Natural killer cell (primary cell): ENCODE results near the gene RPS19BP1. TPM values are rescaled to one million over a fixed set of nuclear protein-coding genes. Genes with fewer than 3 reads are reported as not detected.
A peak's percentile ranks its signal among the peaks of the same experiment; 100 is the strongest.

Experiments
- ATAC-seq, 3 donors: fragments of 150-1000 bp in 2 of 3; fragments of 200-7000 bp in 1 of 3; cut with Tn5 transposase; 1 replicate in 1 of 3; 2 replicates in 2 of 3; pipeline ENCODE4 v1.10.0; 2021; ENCODE audit warnings: mild to moderate bottlenecking in 2 of 3, moderate library complexity in 2 of 3
- DNase-seq, 2 donors: peaks; one replicate each; pipeline versions ENCODE4 v3.0.0 to v3.0.0-alpha.2; 2013 to 2021; ENCODE audit warnings: mixed read lengths in 1 of 2
- H3K27ac ChIP-seq: one replicate; pipeline ENCODE4 v1.5.1; 2013; ENCODE audit warnings: mild to moderate bottlenecking, low read length
- H3K27me3 ChIP-seq: one replicate; pipeline ENCODE4 v1.6.1; 2013; ENCODE audit warnings: low read length; ENCODE audit not compliant: control insufficient read depth, insufficient read depth
- H3K36me3 ChIP-seq: one replicate; pipeline ENCODE4 v1.6.1; 2013; ENCODE audit warnings: low read length; ENCODE audit not compliant: control insufficient read depth, insufficient read depth
- H3K4me1 ChIP-seq: one replicate; pipeline ENCODE4 v1.6.1; 2013; ENCODE audit warnings: low read length; ENCODE audit not compliant: control insufficient read depth, insufficient read depth
- H3K4me3 ChIP-seq: one replicate; pipeline ENCODE4 v1.5.1; 2013; ENCODE audit warnings: low read length
- H3K9me3 ChIP-seq: one replicate; pipeline ENCODE4 v1.6.1; 2013; ENCODE audit warnings: low read length; ENCODE audit not compliant: control insufficient read depth, insufficient read depth
- H3K27ac Mint-ChIP-seq, 2 donors: one replicate each; pipeline ENCODE4 v1.8.0; 2022; ENCODE audit warnings: mild to moderate bottlenecking in 2 of 2, mixed read lengths in 2 of 2, moderate library complexity in 1 of 2
- H3K27me3 Mint-ChIP-seq, 2 donors: one replicate each; pipeline ENCODE4 v1.8.0; 2022; ENCODE audit warnings: low read depth in 2 of 2, mixed read lengths in 2 of 2
- H3K36me3 Mint-ChIP-seq: one replicate; pipeline ENCODE4 v1.8.0; 2022; ENCODE audit warnings: mixed read lengths
- H3K4me1 Mint-ChIP-seq, 2 donors: one replicate each; pipeline ENCODE4 v1.8.0; 2022; ENCODE audit warnings: mixed read lengths in 2 of 2
- H3K4me3 Mint-ChIP-seq: one replicate; pipeline ENCODE4 v1.8.0; 2022; ENCODE audit warnings: mild to moderate bottlenecking, moderate library complexity, mixed read lengths
- H3K9me3 Mint-ChIP-seq, 2 donors: one replicate each; pipeline ENCODE4 v1.8.0; 2022; ENCODE audit warnings: mixed read lengths in 2 of 2
- CTCF ChIP-seq: fragments of 200-600 bp; IDR thresholded peaks from one replicate; pipeline ENCODE4 v1.8.0; 2022; ENCODE audit warnings: antibody characterized with exemption
- WGBS: methylation state at CpG from one replicate; pipeline ENCODE4 v1.1.7; 2013; ENCODE audit warnings: missing lambda C conversion rate; ENCODE audit not compliant: insufficient coverage; 5-methylcytosine and 5-hydroxymethylcytosine counted together
- intact Hi-C: fragments of 100-400 bp; cut with micrococcal nuclease; formaldehyde crosslinking; loops from one replicate; pipeline ENCODE4 v1.14.2; 2022
- total RNA-seq, 4 donors: library from RNA; stranded (reverse); fragments of 120-200 nt in 1 of 4; gene quantifications; one replicate each; pipeline versions ENCODE4 v1.2.3 to v1.2.4, GENCODE V29; 2013 to 2022

Gene RPS19BP1
- total RNA-seq, 3 donors from 2014 or later (not counting 1 experiment from before 2014, with no cell fraction given) = 56.7 to 66.5 (median 61.3) TPM

DNA sequence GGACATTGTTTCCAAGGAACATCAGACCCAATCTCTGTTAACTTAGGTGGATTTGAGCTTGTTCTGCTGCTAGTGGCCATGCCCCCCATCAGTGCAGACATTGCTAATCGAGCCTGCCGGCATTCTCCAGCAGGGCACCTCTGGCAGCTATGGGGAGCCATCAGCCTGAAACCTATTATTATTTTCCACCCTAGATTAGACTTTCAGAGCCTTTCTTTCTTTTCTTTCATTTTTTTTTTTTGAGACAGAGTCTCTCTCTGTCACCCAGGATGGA is 42.9 kb upstream of the RPS19BP1 start:
- 98% methylated on average over 2 of the region's 2 CpGs for WGBS
- peaks cover 8 to 18% of the 10 kb centered on the region in 2 donors for H3K27me3 Mint-ChIP-seq

DNA sequence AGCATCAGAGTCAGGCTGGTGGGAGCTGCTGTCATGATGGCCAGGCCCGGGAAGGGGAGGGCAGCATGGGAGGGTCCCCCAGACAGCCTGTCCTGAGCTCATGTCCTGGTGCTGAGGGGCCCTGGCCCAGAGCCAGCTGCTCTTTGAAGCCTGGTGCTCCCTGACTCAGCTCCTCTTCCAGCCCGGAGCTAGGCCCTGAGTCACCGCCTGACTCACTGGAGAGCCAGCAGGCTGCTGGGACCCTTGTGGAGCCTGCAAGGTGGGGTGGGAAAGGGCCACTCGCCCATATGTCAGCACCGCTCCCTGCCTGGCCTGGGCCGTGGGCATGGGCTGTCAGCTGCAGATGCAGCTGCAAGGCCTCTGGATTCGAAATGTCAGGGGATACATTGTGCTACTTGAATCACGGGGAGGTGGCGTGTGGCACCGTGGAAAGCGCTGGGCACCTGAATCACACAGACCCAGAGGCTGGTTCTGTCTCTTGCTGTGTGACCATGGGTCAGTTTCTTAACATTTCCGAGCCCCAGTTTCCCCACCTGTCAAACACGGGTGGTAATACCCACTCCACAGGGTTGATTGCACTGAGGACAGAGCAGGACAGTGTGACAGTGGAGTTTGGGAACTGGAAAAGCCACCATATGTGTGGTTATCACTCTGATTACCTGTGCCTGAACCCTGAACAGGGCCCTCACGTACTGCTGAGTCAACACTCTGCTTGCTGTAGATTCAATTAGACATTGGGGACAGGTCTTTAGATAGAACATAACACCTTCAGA is 42.4 kb upstream of the RPS19BP1 start:
- Mint-ChIP-seq H3K27ac (no peak overlapping the region), H3K27me3 (peaks cover 8 to 18% of the 10 kb centered on the region in 2 donors), H3K4me3 (no peak overlapping the region), H3K4me1 (no peaks in the 10 kb centered on the region), H3K9me3 (no peaks in the 10 kb centered on the region), H3K36me3 (no peaks in the 10 kb centered on the region)
- no peaks in the 10 kb centered on the region for H3K27me3 ChIP-seq
- H3K4me3 ChIP-seq = no peak overlapping the region
- DNase-seq (no peak), ATAC-seq (peak in 1 of 3 donors; percentile 9)
- H3K36me3 ChIP-seq = no peaks in the 10 kb centered on the region
- no peaks in the 10 kb centered on the region for H3K4me1 ChIP-seq
- intact Hi-C loops = no loop called here
- WGBS = 92% methylated on average over 14 of the region's 14 CpGs
- H3K27ac ChIP-seq = no peak overlapping the region
- no peak for TF ChIP-seq CTCF
- H3K9me3 ChIP-seq = no peaks in the 10 kb centered on the region

More for the DNA sequence above, 42.9 kb upstream of the RPS19BP1 start:
- no peak for DNase-seq
- H3K36me3 Mint-ChIP-seq = no peaks in the 10 kb centered on the region
- no peak for TF ChIP-seq CTCF
- intact Hi-C loops = no loop called here
- no peaks in the 10 kb centered on the region for H3K4me1 Mint-ChIP-seq
- Histone ChIP-seq H3K4me1 (no peaks in the 10 kb centered on the region), H3K27ac (no peak overlapping the region), H3K4me3 (no peak overlapping the region), H3K27me3 (no peaks in the 10 kb centered on the region), H3K9me3 (no peaks in the 10 kb centered on the region), H3K36me3 (no peaks in the 10 kb centered on the region)
- no peak overlapping the region for H3K27ac Mint-ChIP-seq
- H3K4me3 Mint-ChIP-seq = no peak overlapping the region
- H3K9me3 Mint-ChIP-seq = no peaks in the 10 kb centered on the region
- no peak for ATAC-seq

DNA sequence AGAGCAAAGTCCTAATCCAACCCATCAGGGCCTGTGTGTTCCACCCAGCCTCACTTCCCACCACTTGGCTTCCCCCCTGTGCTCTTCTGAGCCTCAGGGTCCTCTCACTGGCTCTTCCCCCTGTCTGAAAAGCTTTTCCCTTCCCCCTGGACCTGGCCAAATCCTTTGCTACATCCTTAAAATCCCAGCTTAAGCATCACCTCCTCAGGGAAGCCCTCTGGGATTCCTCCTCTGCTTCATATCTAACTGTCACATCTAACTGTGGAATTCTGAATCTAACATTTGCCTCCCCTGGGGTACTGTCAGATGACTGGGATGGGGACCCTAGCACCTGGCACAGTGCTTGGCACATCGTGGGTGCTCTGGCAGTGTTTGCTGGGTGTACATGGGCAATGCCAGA is 39.0 kb upstream of the RPS19BP1 start:
- Mint-ChIP-seq H3K4me1 (peaks cover 0 to 15% of the 10 kb centered on the region in 2 donors), H3K27me3 (no peaks in the 10 kb centered on the region), H3K9me3 (no peaks in the 10 kb centered on the region), H3K27ac (no peak overlapping the region), H3K36me3 (no peaks in the 10 kb centered on the region), H3K4me3 (no peak overlapping the region)
- no peaks in the 10 kb centered on the region for H3K36me3 ChIP-seq
- H3K9me3 ChIP-seq = no peaks in the 10 kb centered on the region
- ATAC-seq (no peak), DNase-seq (no peak)
- TF ChIP-seq CTCF = no peak
- peaks cover 15% of the 10 kb centered on the region for H3K4me1 ChIP-seq
- no peak overlapping the region for H3K27ac ChIP-seq
- intact Hi-C loops = no loop called here
- 61% methylated on average over 1 of the region's 1 CpG for WGBS
- H3K4me3 ChIP-seq = no peak overlapping the region
- H3K27me3 ChIP-seq = no peaks in the 10 kb centered on the region

DNA sequence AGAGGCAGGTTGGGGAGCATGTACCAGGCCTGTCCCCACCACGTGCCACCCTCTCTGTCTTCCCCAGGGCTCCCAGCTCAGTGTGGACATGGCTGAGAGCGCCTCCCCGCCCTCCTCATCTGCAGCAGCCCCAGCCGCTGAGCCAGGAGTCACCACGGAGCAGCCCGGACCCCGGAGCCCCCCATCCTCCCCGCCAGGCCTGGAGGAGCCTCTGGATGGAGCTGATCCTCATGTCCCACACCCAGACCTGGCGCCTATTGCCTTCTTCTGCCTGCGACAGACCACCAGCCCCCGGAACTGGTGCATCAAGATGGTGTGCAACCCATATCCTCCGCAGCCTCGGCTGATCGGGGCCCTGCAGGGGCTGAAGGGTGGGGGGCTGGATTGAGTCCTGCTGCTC is 38.1 kb upstream of the RPS19BP1 start, which contains the start of gene CACNA1I:
CACNA1I (plus strand) TSS at position 89 of the 400 bp plus-strand sequence; CDS start at position 89, 0 bp downstream.
- no peak for DNase-seq
- Mint-ChIP-seq H3K9me3 (peaks cover 2% of the 10 kb centered on the region in 2 donors), H3K27ac (no peak within 1 kb of the TSS), H3K4me1 (peaks cover 0 to 20% of the 10 kb centered on the region in 2 donors), H3K36me3 (no peaks in the 10 kb centered on the region), H3K4me3 (no peak within 1 kb of the TSS), H3K27me3 (no peaks in the 10 kb centered on the region)
- no peaks in the 10 kb centered on the region for H3K27me3 ChIP-seq
- no peaks in the 10 kb centered on the region for H3K36me3 ChIP-seq
- no peak for TF ChIP-seq CTCF
- no peak within 1 kb of the TSS for H3K27ac ChIP-seq
- intact Hi-C loops = no loop called here
- no peak within 1 kb of the TSS for H3K4me3 ChIP-seq
- no peaks in the 10 kb centered on the region for H3K9me3 ChIP-seq
- peaks cover 15% of the 10 kb centered on the region for H3K4me1 ChIP-seq
- ATAC-seq = no peak
- 86% methylated on average over 14 of the region's 14 CpGs for WGBS
